ENCODE measurements around the gene MYO5B.

DNA sequence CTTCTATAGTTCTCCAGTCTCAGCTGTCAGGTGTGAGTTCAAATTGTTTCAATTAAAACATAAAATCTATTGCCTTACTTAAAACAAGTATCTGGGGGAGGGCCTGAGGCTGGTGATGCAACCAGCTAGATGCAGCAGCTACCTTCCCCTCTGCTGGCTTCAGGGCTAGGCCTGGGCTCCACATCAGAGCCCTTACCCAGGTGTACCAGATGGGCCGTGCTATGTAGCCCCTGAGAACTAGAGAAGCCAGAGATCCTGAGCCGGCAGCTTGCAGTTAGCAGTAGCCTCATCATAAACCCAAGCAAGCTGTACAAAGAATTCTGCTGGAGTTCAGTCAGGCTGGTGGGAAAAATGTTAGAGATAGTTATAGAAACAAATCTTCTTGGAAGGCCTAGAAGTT lies 284.0 kb downstream of the MYO5B start:
- TF ChIP-seq, protein P1, sequence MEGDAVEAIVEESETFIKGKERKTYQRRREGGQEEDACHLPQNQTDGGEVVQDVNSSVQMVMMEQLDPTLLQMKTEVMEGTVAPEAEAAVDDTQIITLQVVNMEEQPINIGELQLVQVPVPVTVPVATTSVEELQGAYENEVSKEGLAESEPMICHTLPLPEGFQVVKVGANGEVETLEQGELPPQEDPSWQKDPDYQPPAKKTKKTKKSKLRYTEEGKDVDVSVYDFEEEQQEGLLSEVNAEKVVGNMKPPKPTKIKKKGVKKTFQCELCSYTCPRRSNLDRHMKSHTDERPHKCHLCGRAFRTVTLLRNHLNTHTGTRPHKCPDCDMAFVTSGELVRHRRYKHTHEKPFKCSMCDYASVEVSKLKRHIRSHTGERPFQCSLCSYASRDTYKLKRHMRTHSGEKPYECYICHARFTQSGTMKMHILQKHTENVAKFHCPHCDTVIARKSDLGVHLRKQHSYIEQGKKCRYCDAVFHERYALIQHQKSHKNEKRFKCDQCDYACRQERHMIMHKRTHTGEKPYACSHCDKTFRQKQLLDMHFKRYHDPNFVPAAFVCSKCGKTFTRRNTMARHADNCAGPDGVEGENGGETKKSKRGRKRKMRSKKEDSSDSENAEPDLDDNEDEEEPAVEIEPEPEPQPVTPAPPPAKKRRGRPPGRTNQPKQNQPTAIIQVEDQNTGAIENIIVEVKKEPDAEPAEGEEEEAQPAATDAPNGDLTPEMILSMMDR (IDR thresholded peaks at IDR 0.05; ENCODE audit: poor library complexity, severe bottlenecking), result no peak
- TF ChIP-seq EP300 (conservative IDR thresholded peaks at IDR 0.05; ENCODE audit: poor library complexity, severe bottlenecking), result no peak
- TF ChIP-seq MXI1 (conservative IDR thresholded peaks at IDR 0.05; ENCODE audit: poor library complexity, severe bottlenecking), result no peak
- no peak for TF ChIP-seq EZH2 (IDR thresholded peaks at IDR 0.05; ENCODE audit: borderline replicate concordance, insufficient read depth, low read length, poor library complexity, severe bottlenecking)
- no peak for TF ChIP-seq POLR2AphosphoS5 (IDR thresholded peaks at IDR 0.05)
- TF ChIP-seq TAF1 (IDR thresholded peaks at IDR 0.05; ENCODE audit: low read depth), result no peak
- TF ChIP-seq RAD21 (conservative IDR thresholded peaks at IDR 0.05), result no peak
